Measurements from ENCODE around the gene RNF26.

The RNF26 gene

GRCh38 chr11:119345685-119346084 lies 11.4 kb downstream of the RNF26 start:
- DNase-seq (ENCODE audit: insufficient read length, low spot score): no peak
- FAIRE-seq: no peak
- TF ChIP-seq, protein P1, sequence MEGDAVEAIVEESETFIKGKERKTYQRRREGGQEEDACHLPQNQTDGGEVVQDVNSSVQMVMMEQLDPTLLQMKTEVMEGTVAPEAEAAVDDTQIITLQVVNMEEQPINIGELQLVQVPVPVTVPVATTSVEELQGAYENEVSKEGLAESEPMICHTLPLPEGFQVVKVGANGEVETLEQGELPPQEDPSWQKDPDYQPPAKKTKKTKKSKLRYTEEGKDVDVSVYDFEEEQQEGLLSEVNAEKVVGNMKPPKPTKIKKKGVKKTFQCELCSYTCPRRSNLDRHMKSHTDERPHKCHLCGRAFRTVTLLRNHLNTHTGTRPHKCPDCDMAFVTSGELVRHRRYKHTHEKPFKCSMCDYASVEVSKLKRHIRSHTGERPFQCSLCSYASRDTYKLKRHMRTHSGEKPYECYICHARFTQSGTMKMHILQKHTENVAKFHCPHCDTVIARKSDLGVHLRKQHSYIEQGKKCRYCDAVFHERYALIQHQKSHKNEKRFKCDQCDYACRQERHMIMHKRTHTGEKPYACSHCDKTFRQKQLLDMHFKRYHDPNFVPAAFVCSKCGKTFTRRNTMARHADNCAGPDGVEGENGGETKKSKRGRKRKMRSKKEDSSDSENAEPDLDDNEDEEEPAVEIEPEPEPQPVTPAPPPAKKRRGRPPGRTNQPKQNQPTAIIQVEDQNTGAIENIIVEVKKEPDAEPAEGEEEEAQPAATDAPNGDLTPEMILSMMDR (IDR thresholded peaks at IDR 0.05; ENCODE audit: insufficient read depth, missing control alignments): no peak

DNA sequence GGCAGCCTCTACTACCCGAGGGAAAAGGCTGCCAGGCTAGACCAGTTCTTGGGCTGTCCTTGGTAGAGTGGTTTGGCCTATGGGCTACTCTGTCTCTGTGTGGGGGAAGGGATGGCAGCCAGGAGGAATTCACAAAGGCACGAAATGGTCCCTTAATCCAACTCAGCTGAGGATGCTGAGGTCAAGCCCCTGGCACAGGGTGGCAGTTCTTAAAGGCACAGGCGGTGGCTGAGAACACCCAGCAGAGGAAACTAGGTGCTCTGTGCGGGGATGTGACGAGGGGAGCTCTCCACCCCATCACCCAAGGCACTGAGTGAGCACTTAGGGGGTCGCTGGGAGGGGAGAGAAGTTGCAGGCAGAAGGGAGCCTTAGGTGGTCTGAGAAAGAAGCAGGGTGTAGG lies 12.3 kb downstream of the RNF26 start, which contains the start of gene MFRP:
Gene MFRP (minus strand): TSS at position 101 of the 400 bp plus-strand sequence. CDS start 192 bp downstream, outside the sequence.
- FAIRE-seq: no peak
- DNase-seq (ENCODE audit: insufficient read length, low spot score): no peak
- TF ChIP-seq, protein P1 (IDR thresholded peaks at IDR 0.05; ENCODE audit: insufficient read depth, missing control alignments): no peak

DNA sequence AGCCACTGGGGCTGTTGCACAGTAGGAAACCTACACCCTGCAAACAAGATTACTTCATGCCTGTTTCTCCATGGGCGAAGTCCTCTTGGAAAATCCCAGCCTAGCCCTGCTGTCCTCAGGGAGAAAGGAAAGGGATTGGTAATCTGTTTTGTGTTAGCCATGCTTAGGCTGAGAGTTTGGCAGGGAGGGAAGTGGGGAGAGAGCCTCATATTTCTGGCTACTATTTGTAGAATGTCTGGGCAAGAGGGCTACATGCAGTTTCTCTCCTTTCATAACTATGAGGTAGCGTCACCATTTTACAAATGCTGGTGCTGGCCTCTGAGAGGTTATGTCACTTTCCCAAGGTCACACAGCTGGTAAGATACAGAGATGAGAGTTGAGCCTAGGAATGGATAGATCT lies 12.9 kb downstream of the RNF26 start:
- DNase-seq (ENCODE audit: insufficient read length, low spot score): no peak
- TF ChIP-seq, protein P1 (IDR thresholded peaks at IDR 0.05; ENCODE audit: insufficient read depth, missing control alignments): no peak
- FAIRE-seq: no peak

GRCh38 chr11:119347940-119348605 lies 13.7 kb downstream of the RNF26 start:
- FAIRE-seq (no peak), DNase-seq (ENCODE audit: insufficient read length, low spot score) (no peak)
- TF ChIP-seq, protein P1 (IDR thresholded peaks at IDR 0.05; ENCODE audit: insufficient read depth, missing control alignments): no peak

DNA sequence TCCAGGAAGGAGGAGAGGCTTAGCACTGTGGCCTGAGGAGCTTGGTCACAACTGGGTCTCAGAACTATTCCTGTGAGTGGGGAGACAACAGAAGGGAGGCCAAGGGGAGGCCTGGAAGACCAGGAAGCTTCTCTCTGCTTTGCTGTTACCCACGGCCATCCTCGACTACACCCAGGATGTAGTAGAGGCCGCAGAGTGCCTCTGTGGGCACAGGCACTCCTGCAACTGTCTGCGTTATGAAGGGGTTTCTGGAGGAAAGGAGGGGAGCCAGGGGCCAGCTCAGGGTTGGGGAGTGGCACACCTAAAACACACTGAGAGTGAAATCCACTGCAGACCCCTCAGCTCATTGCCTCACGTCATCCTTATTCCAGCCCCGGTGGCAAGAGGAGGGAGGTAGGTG lies 16.0 kb downstream of the RNF26 start:
- TF ChIP-seq, protein P1 (IDR thresholded peaks at IDR 0.05; ENCODE audit: insufficient read depth, missing control alignments): no peak
- FAIRE-seq: no peak
- no peak for DNase-seq (ENCODE audit: insufficient read length, low spot score)

DNA sequence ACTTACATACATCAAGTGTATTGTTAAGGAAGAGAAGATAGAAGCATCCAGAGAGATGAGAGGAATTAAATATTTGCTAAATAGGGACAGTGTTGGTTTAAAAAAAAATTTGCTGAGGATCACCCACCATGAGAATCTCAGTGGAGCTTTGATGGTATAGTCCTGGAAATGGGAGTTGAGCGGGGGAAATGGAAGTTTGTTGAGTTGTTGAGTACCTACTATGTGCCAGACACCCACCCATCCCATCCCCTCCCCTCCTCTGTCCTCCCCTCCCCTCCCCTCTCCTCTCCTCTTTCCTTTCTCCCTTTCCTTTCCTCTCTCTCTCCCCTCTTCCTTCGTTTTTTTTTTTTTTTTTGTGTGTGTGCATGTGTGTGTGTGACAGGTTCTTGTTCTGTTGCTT lies 16.9 kb downstream of the RNF26 start:
- FAIRE-seq (no peak), DNase-seq (ENCODE audit: insufficient read length, low spot score) (no peak)
- TF ChIP-seq, protein P1 (IDR thresholded peaks at IDR 0.05; ENCODE audit: insufficient read depth, missing control alignments): no peak

GRCh38 chr11:119352857-119353260 lies 18.5 kb downstream of the RNF26 start:
- TF ChIP-seq, protein P1 (IDR thresholded peaks at IDR 0.05; ENCODE audit: insufficient read depth, missing control alignments): no peak
- FAIRE-seq: peak; percentile 46
- DNase-seq (ENCODE audit: insufficient read length, low spot score): no peak

Data from D721Med (cell line).